Esophagus (tissue), 2 donors: ENCODE data around the gene USP12. TPM values are rescaled to one million over a fixed set of nuclear protein-coding genes. Genes with fewer than 3 reads are reported as not detected.

ENCODE experiments used
- H3K27ac ChIP-seq, 2 donors: one replicate each; pipeline ENCODE4 v1.5.1; 2013; ENCODE audit warnings: low read depth in 2 of 2, mild to moderate bottlenecking in 2 of 2, inconsistent platforms in 1 of 2, low read length in 1 of 2, moderate library complexity in 1 of 2
- H3K27me3 ChIP-seq, 2 donors: one replicate each; pipeline ENCODE4 v1.6.1; 2013; ENCODE audit warnings: low read length in 2 of 2, control low read depth in 1 of 2, mild to moderate bottlenecking in 1 of 2; ENCODE audit not compliant: insufficient read depth in 2 of 2, control insufficient read depth in 1 of 2
- H3K36me3 ChIP-seq, 2 donors: one replicate each; pipeline ENCODE4 v1.6.1; 2013; ENCODE audit warnings: low read length in 1 of 2; ENCODE audit not compliant: control insufficient read depth in 2 of 2, insufficient read depth in 2 of 2
- H3K4me1 ChIP-seq, 2 donors: one replicate each; pipeline ENCODE4 v1.6.1; 2013; ENCODE audit warnings: low read length in 1 of 2; ENCODE audit not compliant: control insufficient read depth in 2 of 2, insufficient read depth in 2 of 2
- H3K4me3 ChIP-seq, 2 donors: one replicate each; pipeline ENCODE4 v1.5.1; 2013; ENCODE audit warnings: low read length in 2 of 2, mild to moderate bottlenecking in 2 of 2, low read depth in 1 of 2, moderate library complexity in 1 of 2
- H3K9me3 ChIP-seq, 2 donors: one replicate each; pipeline ENCODE4 v1.6.1; 2013; ENCODE audit warnings: mild to moderate bottlenecking in 2 of 2, low read depth in 1 of 2, low read length in 1 of 2, moderate library complexity in 1 of 2; ENCODE audit not compliant: control insufficient read depth in 2 of 2, insufficient read depth in 1 of 2
- WGBS, 2 donors: extraction: QIAGEN DNeasy Blood & Tissue Kit; methylation state at CpG; one replicate each; pipeline ENCODE4 v1.1.7; 2013; 5-methylcytosine and 5-hydroxymethylcytosine counted together
- polyA plus RNA-seq, 2 donors: library from polyadenylated mRNA; stranded (reverse); fragments of 200-250 nt; gene quantifications; one replicate each; pipeline ENCODE4 v1.2.3, GENCODE V29; 2013
- donor health status: healthy with polysubstance abuse.
- donor health status: Bipolar disorder and iron deficiency.

Gene USP12
- polyA plus RNA-seq, 2 donors, result 3.5 to 6.0 TPM

DNA sequence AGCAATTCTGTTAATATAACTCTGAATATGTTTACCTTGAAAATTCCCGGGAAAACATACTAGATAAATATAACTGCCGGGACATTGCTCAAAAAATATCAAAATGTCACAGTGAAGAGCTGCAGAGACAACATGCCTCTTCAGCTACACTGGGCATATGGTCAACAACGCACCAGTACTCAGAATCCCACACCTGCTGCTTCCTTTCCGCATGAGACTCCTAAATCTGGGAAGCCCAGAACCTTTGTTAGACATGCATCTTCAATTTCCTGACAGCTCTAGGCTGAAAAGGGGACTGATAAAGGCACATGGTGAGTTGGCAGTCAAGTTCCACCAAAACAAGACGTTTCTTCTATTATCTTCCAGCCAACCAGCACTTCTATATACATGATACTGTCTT is 53.7 kb downstream of the USP12 start:
- Histone ChIP-seq H3K4me3 (no peak overlapping the region), H3K9me3 (no peaks in the 10 kb centered on the region), H3K27ac (no peak overlapping the region), H3K36me3 (peaks cover 0 to 2% of the 10 kb centered on the region in 2 donors), H3K27me3 (no peaks in the 10 kb centered on the region), H3K4me1 (no peaks in the 10 kb centered on the region)
- WGBS, 2 donors, result 77 to 78% methylated on average over 5 of the region's 5 CpGs

DNA sequence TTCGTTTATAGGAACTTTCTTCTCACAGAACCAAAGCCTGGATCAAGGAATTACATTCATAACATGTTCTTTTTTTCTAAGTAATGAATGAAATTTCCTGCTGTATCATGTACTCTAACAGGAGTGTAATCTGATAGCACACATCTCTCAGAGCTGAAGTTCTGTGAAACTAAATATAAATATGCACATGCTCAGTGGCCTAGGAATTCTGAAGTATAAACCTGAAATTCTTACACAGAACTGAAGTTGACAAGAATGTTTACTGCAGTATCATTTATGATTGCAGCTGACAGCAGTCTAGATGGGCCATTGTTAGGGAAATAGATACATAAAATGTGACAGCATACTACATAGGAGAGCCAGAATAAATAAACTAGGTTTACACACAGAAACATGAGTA is 54.5 kb downstream of the USP12 start:
- WGBS, 2 donors, result 44 to 59% methylated on average over 1 of the region's 1 CpG
- no peaks in the 10 kb centered on the region for H3K4me1 ChIP-seq
- H3K9me3 ChIP-seq, result no peaks in the 10 kb centered on the region
- no peaks in the 10 kb centered on the region for H3K27me3 ChIP-seq
- H3K4me3 ChIP-seq, result no peak overlapping the region
- no peak overlapping the region for H3K27ac ChIP-seq
- peaks cover 0 to 2% of the 10 kb centered on the region in 2 donors for H3K36me3 ChIP-seq

DNA sequence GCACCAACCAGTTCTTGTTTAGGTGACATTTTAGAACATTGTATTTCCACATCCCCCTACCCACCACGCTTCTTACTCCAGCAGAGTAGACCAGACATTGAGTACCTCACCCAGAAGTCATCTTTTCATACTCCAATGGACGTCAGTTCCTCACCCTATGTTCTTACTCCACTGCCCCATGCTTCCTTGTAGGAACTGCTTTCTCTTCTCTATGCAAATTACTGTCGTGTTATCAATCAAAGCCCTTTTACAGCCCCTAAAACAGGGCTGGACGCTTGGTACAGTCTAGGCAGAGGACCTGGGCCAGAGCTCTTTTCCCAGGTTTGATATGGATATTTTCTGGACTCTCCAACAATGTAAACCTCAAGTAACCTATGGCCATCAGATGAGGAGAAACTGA is 58.2 kb downstream of the USP12 start:
- Histone ChIP-seq H3K27ac (no peak overlapping the region), H3K27me3 (no peaks in the 10 kb centered on the region), H3K4me1 (no peaks in the 10 kb centered on the region), H3K36me3 (peaks cover 0 to 2% of the 10 kb centered on the region in 2 donors), H3K4me3 (no peak overlapping the region), H3K9me3 (no peaks in the 10 kb centered on the region)
- WGBS, 2 donors, result 87 to 89% methylated on average over 4 of the region's 4 CpGs

DNA sequence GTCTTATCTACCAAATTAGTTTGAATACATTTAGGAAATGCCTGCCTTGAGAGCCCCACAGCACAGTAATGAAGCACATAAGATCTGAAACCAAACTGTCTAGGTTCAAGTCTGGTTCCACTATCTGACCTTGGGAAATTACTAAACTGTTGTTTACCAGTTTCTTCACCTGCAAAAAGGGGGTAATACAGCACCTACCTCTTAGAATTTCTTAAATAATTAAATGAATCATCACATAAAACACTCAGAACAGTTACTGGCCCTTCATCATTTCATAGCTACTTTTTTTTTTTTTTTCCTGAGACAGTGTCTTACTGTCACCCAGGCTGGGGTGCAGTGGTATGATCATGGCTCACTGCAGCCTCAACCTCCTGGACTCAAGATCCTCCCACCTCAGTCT is 59.6 kb downstream of the USP12 start:
- Histone ChIP-seq H3K9me3 (no peaks in the 10 kb centered on the region), H3K27me3 (no peaks in the 10 kb centered on the region), H3K4me3 (no peak overlapping the region), H3K36me3 (peaks cover 0 to 2% of the 10 kb centered on the region in 2 donors), H3K4me1 (no peaks in the 10 kb centered on the region), H3K27ac (no peak overlapping the region)

DNA sequence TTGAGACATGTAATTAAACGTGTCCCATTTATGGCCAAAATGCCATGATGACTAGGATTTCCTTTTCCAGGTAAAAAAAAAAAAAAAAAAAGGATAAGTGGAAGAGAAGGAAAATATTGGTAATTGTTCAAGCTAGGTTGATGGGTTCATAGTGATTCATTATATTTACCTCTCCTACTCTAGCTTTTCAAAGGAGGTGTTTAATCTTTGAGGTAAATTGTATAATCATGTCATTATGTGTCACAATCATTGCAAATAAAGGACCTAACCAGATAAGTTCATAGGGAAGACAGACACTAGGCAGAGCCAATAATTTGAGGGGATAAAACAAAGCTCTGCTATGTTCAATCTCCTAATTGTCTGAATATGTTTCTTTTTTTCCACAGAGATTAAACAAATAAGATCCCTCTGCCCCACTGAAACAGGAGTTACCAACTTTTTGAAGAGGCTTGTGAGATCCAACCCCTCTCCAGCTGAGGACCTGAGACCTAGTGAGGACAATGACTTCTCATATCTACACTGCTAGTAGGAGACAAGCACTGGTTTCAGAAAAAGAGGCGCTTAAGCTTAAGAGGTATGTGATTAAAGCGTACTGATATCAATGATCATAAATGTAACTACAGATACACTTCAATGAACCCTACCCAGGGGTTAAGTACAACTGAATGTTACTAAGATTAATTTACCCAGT is 61.4 kb downstream of the USP12 start:
- Histone ChIP-seq H3K9me3 (no peaks in the 10 kb centered on the region), H3K27me3 (no peaks in the 10 kb centered on the region), H3K4me3 (no peak overlapping the region), H3K4me1 (no peaks in the 10 kb centered on the region), H3K36me3 (peaks cover 0 to 1% of the 10 kb centered on the region in 2 donors), H3K27ac (no peak overlapping the region)
- WGBS, 2 donors, result 89 to 96% methylated on average over 3 of the region's 3 CpGs

DNA sequence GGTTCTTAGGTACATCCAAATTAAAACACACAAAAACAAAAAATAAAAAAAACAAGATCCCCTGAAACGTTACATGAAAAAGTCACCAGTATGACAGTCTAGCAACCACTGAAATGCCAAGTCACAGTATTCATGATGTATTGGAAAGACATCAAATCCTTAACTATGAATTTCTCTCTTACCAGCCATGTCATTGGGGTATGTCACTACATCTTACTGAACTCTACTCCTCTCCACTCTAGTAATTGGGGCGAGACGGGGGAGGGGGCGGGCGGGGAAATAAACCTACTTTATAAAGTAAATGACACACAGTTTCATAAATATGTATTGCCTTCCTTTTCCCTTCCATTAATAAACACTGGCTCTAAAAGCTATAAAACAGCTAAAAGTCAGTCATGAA is 65.5 kb downstream of the USP12 start:
- Histone ChIP-seq H3K4me3 (no peak overlapping the region), H3K27ac (no peak overlapping the region), H3K36me3 (no peaks in the 10 kb centered on the region), H3K4me1 (no peaks in the 10 kb centered on the region), H3K9me3 (no peaks in the 10 kb centered on the region), H3K27me3 (no peaks in the 10 kb centered on the region)
- WGBS, 2 donors, result 94 to 95% methylated on average over 5 of the region's 5 CpGs

DNA sequence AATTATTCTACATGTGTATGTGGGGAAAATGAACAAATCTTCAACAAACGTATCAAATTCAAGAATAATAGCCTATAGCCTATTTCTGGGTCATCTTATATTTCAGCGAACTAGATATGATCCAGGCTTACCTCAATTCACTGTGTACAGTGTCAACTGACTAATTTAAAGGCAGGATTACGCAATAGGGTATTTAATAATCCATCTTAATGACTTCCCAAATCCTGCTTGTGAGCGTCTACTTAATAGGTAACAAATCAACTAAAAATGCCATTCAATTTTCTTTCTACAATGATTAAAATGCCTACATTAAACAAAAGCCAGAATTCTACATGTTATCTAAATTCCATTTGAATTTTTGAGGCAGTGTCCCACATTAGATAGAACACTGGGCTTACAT is 67.0 kb downstream of the USP12 start:
- no peaks in the 10 kb centered on the region for H3K36me3 ChIP-seq
- H3K9me3 ChIP-seq, result no peaks in the 10 kb centered on the region
- 44 to 55% methylated on average over 4 of the region's 4 CpGs for WGBS, 2 donors
- H3K27ac ChIP-seq, result no peak overlapping the region
- no peak overlapping the region for H3K4me3 ChIP-seq
- H3K4me1 ChIP-seq, result no peaks in the 10 kb centered on the region
- H3K27me3 ChIP-seq, result no peaks in the 10 kb centered on the region

DNA sequence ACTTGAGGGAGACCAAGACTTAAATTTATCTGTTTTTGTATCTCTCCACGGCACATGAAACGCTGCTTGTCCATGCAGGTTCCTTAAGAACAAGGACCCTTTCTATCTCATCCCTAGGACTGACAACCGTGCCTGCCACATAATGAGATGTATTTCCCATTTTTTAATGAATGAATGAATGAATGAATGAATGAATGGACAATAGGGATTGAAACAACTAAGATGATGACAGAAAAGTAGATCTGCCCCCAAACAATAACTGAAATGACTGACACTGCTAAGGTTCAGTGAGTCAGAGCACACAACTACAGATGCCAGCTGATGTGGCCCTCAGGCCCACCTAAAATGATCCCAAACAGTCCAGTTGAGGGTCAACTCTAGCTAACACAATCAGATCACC is 69.8 kb downstream of the USP12 start:
- Histone ChIP-seq H3K27ac (no peak overlapping the region), H3K9me3 (no peaks in the 10 kb centered on the region), H3K4me1 (no peaks in the 10 kb centered on the region), H3K36me3 (no peaks in the 10 kb centered on the region), H3K27me3 (no peaks in the 10 kb centered on the region), H3K4me3 (no peak overlapping the region)
- whole genome bisulfite sequencing, 2 donors, result 98 to 100% methylated on average over 3 of the region's 3 CpGs

DNA sequence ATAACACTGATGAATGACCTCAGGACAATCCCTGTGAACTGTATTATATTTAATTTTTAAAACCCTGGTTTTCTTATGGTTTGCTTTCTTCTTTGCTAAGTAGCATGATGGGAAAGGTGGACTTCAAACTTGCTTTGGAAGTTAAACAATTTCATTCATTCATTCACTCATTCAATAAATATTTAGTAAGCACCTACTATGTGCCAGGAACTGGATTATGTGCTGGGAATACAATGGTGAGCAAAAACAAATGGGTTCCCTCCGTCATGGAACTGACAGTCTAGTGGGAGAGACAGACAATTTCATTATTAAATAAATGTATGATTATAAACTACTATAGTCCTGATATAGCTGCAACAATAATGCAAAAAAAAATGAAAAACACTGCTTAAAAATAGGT is 70.3 kb downstream of the USP12 start:
- Histone ChIP-seq H3K9me3 (no peaks in the 10 kb centered on the region), H3K4me1 (no peaks in the 10 kb centered on the region), H3K4me3 (no peak overlapping the region), H3K36me3 (no peaks in the 10 kb centered on the region), H3K27me3 (no peaks in the 10 kb centered on the region), H3K27ac (no peak overlapping the region)
- WGBS, 2 donors, result 94 to 95% methylated on average over 1 of the region's 1 CpG

DNA sequence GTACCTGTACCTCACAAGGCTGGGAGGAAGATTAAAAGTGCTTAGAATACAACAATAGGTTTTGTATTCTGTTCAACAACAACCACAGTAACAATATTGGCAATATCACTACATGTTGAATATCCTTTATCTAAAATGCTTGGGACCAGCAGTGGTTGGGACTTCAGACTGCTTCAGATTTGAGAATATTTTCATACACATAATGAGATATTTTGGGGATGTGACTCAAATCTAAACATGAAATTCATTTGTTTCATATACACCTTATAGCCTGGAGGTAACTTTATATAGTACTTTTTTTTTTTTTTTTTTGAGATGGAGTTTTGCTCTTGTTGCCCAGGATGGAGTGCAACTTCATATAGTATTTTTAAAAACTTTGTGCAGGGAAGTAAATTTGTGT is 73.9 kb downstream of the USP12 start:
- H3K9me3 ChIP-seq, result no peaks in the 10 kb centered on the region
- no peak overlapping the region for H3K27ac ChIP-seq
- no peaks in the 10 kb centered on the region for H3K27me3 ChIP-seq
- H3K36me3 ChIP-seq, result no peaks in the 10 kb centered on the region
- no peaks in the 10 kb centered on the region for H3K4me1 ChIP-seq
- H3K4me3 ChIP-seq, result no peak overlapping the region
